Panc1 (cell line): ENCODE results near the gene TMED6.

Experiments
- CTCF ChIP-seq: fragments of 450-650 bp; IDR thresholded peaks from 2 replicates; pipeline ENCODE4 v1.5.1; 2017; ENCODE audit warnings: mild to moderate bottlenecking
- POLR2AphosphoS5 ChIP-seq: IDR thresholded peaks from 2 replicates; pipeline ENCODE4 v1.6.1; 2012; ENCODE audit warnings: mild to moderate bottlenecking, low read depth, low read length, moderate library complexity
- REST ChIP-seq, 2 experiments: IDR thresholded peaks; 2 replicates each; pipeline ENCODE4 v1.6.1; 2011 to 2012; ENCODE audit warnings: low read depth in 2 of 2, control low read depth in 1 of 2, low read length in 1 of 2, mild to moderate bottlenecking in 1 of 2, moderate library complexity in 1 of 2; ENCODE audit not compliant: insufficient read depth in 1 of 2
- SIN3A ChIP-seq: IDR thresholded peaks from 2 replicates; pipeline ENCODE4 v1.6.1; 2012; ENCODE audit warnings: low read depth, mild to moderate bottlenecking, low read length, moderate library complexity, borderline replicate concordance; ENCODE audit not compliant: insufficient read depth

GRCh38 chr16:69313469-69313868 is 38.1 kb downstream of the TMED6 start:
- TF ChIP-seq CTCF (no peak), POLR2AphosphoS5 (no peak), SIN3A (no peak), REST (IDR thresholded peaks at IDR 0.05; ENCODE audit: insufficient read depth in 1 of 2, low read depth in 2 of 2, low read length in 1 of 2) (no peak)
